RCC 7860 (cell line): ENCODE data around the gene POLE.
A peak's percentile ranks its signal among the peaks of the same experiment; 100 is the strongest.
"Not testable (repeated sequence)": the region's sequence is repeated elsewhere in the genome, so short reads cannot be mapped to it uniquely, and the experiment has no call there.

Experiments used
- DNase-seq: peaks from one replicate; pipeline ENCODE4 v3.0.0-alpha.2; 2015; ENCODE audit warnings: low spot score
- FAIRE-seq: peaks from 2 replicates; lab custom pipeline; 2012; peaks lifted over from hg19 to GRCh38; lab: Jason Lieb, UNC

POLE gene

DNA sequence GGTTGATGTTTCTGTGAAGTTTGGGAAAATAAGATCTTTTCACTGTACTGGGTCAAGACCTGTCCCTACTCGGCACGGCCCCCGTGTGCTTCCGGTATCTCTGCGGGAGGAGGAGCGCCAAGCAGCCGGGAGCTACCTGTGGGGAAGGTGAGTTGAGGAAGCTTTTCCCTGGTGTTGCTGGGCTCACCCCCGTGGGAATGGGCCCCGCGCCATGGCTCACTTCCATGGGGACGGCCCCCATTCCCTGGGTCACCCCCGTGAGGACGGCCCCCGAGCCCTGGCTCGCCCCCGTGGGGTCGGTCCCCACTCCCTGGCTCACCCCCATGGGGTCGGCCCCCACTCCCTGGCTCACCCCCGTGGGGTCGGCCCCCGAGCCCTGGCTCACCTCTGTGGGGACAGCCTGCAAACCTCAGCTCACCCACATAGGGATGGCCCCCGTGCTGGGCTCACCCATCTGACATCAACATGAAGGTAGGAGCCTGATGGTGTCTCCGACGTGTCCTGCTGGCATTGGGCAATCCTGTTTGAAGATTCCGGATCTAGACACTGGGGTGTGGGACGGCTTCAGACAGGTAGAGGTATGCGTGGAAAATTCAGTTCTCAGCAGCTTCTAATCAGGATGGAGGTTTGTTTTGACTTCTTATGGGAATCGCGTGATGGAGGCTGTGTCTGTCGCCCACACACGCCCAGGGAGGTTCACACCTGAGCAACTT is 85.8 kb downstream of the POLE start:
- FAIRE-seq (no peak), DNase-seq (no peak)

- FAIRE-seq: no peak
- DNase-seq: peak; percentile 26
Observed at GRCh38 chr12:132600048-132601032, 86.8 kb downstream of the POLE start.

DNA sequence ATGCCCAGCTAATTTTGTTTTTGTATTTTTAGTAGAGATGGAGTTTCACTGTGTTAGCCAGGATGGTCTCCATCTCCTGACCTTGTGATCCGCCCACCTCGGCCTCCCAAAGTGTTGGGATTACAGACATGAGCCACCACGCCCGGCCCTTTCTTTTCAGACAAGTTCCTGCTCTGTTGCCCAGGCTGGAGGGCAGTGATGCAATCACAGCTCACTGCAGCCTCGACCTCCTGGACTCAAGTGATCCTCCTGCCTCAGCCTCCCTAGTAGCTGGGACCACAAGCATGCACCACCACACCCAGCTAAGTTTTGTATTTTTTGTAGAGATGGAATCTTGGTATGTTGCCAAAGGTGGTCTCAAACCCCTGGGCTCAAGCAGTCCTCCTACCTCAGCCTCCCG is 87.6 kb downstream of the POLE start:
- not testable (repeated sequence) for DNase-seq, FAIRE-seq

GRCh38 chr12:132597333-132598316 is 89.5 kb downstream of the POLE start:
- DNase-seq (no peak), FAIRE-seq (no peak)

GRCh38 chr12:132596016-132596415 is 91.1 kb downstream of the POLE start:
- DNase-seq (peak; percentile 20), FAIRE-seq (no peak)

GRCh38 chr12:132595183-132595582 is 92.0 kb downstream of the POLE start:
- DNase-seq (no peak), FAIRE-seq (no peak)

DNA sequence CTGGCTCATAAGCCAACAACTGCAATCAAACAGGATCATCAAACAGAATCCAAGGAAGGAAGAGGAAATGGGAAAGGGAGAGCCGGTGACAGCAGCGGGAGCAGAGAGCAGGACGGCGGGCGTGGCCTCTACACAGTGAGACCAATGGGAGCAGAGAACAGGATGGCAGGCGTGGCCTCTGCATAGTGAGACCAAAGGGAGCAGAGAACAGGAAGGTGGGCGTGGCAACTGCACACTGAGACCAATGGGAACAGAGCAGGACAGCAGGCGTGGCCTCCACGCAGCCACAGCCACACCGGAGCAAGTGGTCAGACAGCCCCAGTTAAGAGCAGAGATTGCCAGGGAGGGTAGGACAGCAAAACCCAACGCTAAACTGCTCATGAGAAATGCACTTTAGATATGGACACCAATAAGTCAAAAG is 93.2 kb downstream of the POLE start:
- DNase-seq (peak; percentile 36), FAIRE-seq (no peak)

GRCh38 chr12:132593521-132593920 is 93.6 kb downstream of the POLE start:
- no peak for FAIRE-seq
- DNase-seq: no peak

DNA sequence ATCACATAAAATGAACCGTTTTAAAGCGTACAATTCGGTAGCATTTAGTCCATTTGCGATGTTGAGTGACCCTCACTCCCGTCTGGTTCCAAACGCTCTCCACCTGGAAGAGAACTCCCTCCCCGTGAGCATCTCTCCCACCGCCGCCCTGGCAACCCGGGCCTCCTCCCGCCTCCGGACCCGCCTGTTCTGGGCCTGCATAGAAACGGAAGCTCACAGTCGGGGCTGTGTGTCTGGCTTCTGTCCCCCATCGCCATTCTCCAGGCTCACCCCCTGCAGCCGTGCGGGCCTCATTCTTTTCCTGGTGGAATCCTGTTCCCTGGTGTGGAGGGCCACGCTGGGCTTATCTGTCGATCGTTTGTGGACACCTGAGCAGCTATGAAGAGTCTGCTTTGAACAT is 94.1 kb downstream of the POLE start:
- DNase-seq: no peak
- FAIRE-seq: no peak

DNA sequence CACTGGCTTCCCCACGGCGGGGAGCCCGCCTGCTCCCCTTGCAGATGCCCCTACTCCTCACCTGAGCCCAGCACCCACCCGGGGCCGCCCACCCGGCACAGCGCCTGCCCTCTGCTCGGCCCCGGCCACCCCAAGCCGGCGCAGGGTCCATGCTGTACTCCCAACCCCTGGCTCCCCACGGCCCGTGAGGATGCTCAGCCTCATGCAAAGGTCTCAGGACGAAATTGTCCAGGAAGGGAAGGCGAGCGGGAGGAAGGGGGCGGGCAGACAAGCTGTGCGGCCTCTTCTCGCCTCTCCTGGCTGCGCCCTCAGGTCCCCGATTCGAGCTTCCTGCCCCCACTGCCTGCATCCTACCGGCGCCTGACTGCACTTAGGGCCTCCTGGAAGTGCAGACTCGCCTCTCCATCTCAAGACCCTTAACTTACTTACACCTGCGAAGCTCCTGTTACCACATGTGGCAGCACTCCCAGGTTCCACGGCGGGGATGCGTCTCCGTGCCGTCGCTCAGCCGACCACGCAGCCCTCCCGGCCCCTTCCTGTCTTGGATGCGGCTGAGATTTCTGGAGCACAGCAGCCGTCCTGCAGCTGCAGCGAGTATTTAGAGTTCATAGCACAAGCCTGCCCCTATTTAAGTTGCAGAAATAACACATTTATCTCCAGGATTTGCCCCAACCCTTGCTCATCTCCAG is 94.7 kb downstream of the POLE start:
- no peak for DNase-seq
- FAIRE-seq: no peak

DNA sequence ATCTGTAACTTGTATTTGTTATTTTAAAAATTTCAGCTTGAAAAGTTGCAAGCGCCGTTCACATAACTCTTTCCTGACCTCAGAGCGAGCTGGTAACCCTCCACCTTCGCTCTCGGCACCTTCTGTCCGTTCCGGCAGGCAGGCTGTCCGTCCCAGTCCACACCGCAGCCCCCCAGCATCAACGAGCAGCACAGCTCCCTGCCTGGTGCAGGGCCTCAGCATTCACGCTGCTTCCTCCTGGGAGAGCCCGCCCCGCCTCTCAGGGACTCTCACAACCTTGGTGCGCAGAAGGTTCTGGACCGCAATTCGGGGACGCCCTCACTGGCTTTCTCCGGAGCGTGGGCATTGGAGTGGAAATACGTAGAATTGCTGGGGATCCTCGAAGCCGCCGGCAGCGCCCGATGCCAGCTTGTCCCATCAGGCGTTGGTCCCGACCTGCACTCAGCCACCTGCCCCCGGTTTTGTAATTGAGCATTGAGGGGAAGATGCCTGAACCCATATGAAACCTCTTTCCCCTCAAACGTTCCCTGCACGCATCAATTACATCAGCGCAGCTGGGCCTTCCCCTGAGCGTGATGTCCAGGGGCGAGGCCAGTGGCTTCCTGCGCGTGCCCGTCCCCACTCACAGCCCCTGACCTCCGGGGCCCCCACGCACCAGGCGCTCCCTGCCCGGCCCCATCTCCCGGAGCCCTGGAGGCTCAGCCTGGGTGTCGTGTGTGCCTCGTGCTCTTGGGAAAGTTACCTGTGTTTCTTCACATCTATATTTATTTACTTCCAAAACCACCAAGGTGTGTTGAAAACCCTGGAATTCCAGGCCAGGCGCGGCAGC is 95.8 kb downstream of the POLE start:
- DNase-seq (no peak), FAIRE-seq (no peak)

- no peak for FAIRE-seq
- no peak for DNase-seq
Observed at GRCh38 chr12:132588821-132589669, 98.1 kb downstream of the POLE start.

DNA sequence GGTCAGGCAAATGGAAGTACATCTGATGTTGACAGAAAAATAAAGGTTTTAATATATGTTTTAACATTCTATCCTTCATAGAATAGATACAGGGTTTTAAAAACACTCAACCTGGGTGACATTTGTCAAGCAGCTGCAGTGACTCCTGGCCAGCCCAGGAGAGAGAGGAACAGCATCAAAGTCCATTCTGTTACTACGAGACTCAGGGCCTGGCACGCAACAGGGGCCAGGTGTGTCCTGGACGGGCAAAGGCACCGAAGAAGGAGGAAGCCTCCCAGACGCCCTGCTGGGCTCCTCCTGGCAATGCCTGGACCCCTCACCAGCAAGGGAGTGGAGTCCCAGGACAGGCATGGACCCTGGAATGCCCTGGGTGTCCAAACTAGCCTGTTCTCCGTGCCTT is 98.8 kb downstream of the POLE start:
- DNase-seq: no peak
- FAIRE-seq: no peak

DNA sequence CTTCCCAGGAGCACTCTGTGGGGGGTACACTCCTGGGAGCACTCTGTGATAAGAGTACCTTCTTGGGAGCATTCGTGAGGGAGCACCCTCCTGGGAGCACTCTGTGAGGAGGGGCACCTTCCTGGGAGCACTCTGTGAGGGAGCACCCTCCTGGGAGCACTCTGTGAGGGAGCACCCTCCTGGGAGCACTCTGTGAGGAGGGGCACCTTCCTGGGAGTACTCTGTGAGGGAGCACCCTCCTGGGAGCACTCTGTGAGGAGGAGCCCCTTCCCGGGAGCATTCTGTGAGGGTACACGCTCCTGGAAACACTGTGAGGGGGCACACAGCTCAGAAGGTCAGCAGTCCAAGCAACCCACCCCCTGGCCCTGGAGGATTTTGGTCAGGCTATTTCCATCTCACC is 99.4 kb downstream of the POLE start:
- no peak for DNase-seq
- FAIRE-seq: no peak

- FAIRE-seq: no peak
- DNase-seq: no peak
Observed at GRCh38 chr12:132586929-132587328, 100.2 kb downstream of the POLE start.

DNA sequence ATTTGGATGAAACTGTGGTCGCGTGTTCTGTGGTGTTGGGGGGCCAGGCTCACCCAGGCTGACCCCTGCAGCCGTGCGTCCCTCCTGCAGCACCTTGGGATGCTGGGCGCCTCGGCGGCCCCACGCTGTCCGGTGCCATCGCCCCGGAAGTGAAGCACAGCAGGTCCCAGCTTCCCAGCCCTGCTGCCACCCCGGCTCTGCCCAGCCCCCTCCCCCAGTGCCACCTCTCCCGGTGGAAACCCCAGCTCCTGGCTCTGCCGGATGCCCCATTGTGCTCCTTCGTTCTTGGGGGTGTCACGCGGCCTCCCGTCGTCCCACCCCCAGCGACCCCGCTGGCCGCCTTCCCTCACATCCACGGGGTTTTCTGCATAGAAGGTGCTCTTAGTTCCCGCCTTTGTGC is 102.0 kb downstream of the POLE start:
- no peak for FAIRE-seq
- DNase-seq: no peak

- no peak for FAIRE-seq
Observed at GRCh38 chr12:132584429-132584828, 102.7 kb downstream of the POLE start.

DNA sequence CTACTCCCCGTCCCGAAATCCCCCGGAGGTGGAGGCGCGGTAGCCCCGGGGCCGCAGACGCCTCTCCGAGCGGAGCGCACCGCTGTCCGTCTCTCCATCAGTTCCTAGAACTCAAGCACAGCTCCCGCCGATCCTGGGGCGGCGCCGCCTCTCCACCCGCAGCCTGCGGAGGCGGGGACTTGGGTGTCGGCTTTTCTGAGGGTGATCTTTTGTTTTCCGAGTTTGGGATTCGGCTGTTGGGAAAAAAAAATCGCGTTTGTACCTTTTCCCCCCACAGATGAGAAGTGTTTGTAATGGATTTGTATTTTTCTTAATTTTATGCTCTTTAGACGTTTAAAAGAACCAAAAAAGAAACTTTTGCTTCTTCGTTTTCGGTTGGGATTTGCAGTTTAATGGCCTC is 103.4 kb downstream of the POLE start:
- no peak for FAIRE-seq

More at GRCh38 chr12:132584429-132584828, 102.7 kb downstream of the POLE start:
- DNase-seq: no peak

GRCh38 chr12:132583411-132583710 is 103.8 kb downstream of the POLE start:
- DNase-seq (no peak), FAIRE-seq (no peak)

More for the DNA sequence above, 103.4 kb downstream of the POLE start:
- DNase-seq: no peak
